GM19193 (cell line): ENCODE results near the gene PPP1R14B.
A peak's percentile ranks its signal among the peaks of the same experiment; 100 is the strongest.

Experiments used
- POLR2A ChIP-seq: IDR thresholded peaks from 4 replicates; pipeline ENCODE4 v1.6.1; 2011; ENCODE audit not compliant: insufficient read depth, insufficient read length; ENCODE audit errors: extremely low read depth

PPP1R14B gene

DNA sequence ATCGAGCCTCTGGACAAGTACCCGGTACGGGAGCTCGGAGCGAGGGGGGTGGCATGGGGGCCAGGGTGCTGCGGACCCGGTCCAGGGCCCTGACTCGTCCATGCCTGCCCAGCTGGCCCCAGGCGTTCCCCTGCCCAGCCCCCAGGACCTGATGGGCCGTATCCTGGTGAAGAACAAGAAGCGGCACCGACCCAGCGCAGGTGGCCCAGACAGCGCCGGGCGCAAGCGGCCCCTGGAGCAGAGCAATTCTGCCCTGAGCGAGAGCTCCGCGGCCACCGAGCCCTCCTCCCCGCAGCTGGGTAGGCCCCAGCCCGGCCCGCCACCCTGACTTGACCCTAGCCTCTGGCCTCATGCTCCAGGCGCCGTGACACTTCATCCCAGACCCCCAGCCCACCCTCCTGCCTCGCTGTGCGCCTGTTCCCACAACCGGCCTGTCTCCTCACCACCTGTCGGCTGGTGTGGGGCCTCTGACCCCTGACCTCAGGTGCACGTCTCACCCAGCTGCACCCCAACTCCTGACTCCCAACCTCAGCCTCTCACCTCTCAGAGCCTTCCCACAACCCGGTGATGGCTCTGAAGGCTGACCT is 12.3 kb upstream of the PPP1R14B start:
- no peak for TF ChIP-seq POLR2A

DNA sequence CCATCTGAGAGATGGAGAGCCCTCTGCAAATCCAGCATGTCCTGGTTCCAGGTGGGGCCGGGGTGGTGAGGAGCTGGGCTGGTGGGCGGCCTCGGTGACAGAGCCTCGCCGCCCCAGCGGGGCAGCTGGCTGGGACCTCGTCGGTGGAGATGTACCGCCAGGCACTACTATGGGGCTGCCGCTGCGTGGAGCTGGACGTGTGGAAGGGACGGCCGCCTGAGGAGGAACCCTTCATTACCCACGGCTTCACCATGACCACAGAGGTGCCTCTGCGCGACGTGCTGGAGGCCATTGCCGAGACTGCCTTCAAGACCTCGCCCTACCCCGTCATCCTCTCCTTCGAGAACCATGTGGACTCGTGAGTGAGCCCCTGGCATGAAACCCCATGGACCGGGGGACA is 11.6 kb upstream of the PPP1R14B start:
- no peak for TF ChIP-seq POLR2A

DNA sequence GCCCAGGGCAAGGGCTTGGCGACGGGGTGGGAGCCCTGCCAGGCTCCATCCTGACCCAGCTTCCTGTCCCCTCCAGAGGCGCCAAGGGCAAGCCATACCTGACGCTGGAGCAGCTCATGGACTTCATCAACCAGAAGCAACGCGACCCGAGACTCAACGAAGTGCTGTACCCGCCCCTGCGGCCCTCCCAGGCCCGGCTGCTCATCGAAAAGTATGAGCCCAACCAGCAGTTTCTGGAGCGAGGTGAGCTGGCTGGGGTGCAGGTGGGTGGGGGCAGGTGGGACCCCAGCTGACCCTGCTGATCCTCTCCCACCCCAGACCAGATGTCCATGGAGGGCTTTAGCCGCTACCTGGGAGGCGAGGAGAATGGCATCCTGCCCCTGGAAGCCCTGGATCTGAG is 9.6 kb upstream of the PPP1R14B start:
- TF ChIP-seq POLR2A, result no peak

DNA sequence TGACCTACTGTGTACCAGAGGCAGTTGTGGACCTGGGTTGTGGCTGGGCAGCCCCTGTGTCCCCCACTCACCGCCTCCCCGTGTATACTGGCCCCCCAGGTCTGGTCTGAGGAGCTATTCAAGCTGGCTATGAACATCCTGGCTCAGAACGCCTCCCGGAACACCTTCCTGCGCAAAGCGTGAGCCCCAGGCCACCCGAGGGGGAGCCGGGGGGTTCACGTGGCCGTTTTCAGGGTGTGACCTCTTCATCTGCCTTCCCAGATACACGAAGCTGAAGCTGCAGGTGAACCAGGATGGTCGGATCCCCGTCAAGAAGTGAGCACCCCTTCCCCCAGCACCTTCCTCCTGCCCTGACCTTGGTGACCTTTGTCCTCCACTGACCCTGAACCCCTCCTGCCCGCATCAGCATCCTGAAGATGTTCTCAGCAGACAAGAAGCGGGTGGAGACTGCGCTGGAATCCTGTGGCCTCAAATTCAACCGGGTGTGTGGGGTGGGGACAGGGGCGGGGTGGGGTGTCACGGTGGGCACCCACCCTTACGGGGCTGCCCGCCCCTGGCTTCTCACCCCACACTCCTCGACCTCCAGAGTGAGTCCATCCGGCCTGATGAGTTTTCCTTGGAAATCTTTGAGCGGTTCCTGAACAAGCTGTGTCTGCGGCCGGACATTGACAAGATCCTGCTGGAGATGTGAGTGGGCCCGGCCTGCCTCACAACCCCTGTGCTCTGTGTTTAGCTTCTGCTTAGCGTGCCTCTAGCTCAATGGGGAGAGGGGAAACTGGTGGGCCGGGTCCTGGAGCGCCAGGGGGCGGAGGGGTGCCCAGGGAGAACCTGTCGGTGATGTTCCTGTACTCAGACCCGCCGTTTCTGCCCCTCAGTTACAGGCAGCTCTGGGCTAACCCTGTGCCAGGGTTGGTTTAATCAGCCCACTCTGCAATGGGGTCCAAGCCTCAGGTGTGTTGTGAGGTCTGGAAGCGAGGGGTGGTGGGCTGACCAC is 8.7 kb upstream of the PPP1R14B start:
- TF ChIP-seq POLR2A, result no peak

DNA sequence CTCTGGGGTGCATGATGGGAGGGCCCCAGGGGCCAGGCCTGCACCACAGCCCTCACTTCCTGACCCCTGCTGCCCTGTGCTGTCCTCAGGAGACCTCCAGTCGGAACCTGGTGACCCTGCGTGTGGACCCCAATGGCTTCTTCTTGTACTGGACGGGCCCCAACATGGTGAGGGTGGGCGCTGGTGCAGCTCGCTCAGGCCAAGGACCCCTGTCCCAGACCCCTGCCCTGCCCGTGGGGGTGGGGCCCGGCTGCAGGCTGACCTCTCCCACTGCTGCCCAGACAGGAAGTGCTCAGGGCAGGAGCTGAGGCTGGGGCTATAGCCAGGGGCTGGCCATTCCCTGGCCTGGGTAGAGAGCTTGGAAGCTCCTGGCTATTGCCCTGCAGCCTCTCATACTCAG is 7.6 kb upstream of the PPP1R14B start:
- no peak for TF ChIP-seq POLR2A

DNA sequence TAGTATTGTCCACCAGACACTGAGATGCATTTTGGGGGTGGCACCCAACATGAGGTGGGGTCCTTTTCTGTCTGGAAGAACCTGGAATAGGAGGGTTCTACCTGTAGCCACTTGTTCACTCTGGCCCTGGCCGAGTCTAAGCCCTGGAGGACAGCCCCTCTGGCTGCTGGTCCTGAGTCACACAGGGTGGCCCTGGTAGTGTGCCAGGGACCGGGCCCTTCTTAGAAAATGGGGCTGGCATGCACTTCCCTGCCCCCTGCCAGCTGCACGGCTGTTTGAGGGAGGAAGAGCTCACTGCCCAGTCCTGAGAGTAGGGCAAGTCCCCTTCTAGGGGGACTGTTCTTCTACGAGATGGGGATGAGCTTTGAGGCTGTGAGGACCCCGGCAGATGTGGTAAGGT is 6.7 kb upstream of the PPP1R14B start:
- no peak for TF ChIP-seq POLR2A

DNA sequence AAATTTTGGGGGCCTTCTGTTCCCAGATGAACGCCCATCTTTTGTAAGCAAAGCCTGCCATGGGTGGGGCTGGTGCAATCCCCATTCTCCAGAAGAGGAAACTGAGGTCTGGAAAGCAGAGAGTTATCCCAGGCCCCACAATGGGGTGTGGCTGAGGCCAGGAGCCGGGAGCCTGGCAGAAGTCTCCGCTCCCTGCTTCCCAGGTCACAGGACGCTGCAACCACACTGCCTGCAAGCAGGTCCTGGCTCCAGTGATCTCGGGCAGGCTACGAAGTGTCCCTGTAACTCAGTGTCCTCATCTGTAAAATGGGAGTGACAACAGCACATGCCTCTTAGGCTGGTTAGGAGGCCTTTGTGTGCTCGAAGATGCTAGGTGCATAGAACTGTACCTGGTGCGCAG is 6.3 kb upstream of the PPP1R14B start:
- no peak for TF ChIP-seq POLR2A

DNA sequence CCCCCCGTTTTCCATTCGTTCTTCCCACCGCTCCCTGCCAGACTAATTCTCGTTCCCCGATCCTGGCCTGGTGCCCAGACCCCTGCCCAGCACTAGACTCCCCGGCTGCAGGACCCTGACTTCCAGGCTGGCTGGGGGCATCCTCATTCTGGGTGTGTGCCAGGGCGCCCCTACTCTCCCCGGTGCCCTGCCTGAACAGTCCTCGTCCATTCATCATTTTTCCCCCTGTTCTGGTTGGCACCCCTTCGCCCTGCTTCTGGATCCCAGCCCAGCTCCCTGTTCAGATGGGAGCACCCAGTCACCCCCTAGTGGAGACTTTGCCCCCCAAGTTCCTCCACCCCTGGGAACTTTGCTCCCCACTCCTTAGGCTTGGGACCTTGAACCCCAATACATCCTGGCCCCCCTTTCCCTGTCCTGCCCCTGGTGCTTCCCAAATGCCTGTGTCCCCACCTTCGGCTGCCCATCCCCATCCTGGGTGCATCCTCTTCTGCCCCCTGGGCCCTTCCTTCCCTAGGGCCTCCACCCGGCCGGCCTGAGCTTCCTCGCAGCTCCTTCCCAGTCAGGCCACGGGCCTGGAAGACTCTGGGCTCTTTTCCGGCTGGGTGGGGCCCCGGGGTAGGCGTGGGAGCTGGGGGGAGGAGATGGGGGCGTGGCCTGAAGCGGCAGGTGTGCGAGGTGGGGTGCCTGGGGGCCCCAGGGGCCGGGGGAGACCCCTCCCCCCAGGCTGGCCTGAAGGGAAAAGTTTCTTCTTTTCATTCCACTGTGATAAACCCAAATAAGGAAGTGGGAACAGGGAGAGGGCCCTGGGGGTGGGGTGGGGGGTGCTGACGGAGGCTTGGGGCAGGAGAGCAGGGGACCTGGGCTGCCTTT is 5.5 kb upstream of the PPP1R14B start:
- TF ChIP-seq POLR2A, result no peak

DNA sequence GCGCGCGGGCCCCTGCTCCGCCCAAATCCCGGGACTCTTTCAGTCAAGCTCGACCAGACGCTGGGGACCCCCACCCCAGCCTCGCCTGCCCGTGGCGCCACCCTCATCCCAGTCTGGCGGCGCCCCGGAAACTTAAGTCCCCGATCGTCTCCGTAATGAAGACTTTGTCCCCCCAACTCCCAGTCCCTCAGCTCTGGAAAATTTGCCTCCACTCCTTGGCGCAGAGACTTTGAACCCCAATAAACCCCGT is 4.9 kb upstream of the PPP1R14B start:
- TF ChIP-seq POLR2A, result no peak

DNA sequence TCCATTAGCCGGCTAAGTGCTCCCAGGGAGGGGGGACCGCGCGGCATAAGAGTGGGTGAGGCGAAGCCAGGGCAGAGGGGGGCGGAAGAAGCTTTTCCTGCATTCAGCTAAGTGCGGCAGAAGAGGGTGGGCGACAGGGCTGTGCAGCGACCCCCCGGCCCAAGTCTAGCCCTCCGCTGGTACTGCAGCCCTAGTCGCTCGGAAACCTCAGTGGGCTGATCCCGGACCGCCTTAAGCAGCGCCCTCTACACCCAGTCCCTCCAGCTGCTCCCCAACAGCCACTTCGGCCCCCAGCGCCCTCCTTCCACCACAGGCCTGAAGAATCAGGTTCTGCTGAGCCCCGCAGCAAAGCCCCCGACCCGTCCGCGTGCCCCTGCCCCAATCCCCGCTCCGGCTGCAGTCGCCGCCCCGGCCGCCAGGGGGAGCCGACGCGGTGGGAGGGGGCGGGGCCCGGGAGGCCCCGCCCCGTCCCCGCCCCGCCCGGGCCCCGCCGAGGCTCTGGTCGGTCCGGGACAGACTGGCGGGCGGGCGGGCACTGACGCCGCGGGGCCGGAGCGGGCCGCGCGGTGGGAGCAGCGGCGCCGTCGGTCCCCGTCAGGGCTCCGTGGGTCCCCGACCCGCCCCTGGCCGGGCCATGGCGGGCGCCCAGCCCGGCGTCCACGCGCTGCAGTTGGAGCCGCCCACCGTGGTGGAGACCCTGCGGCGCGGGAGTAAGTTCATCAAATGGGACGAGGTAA is 4.4 kb upstream of the PPP1R14B start, which contains the start of gene PLCB3:
Gene PLCB3 (plus strand): TSS at position 515 of the 737 bp plus-strand sequence. CDS start 120 bp downstream, at position 635.
- TF ChIP-seq POLR2A, result peak; percentile 48

DNA sequence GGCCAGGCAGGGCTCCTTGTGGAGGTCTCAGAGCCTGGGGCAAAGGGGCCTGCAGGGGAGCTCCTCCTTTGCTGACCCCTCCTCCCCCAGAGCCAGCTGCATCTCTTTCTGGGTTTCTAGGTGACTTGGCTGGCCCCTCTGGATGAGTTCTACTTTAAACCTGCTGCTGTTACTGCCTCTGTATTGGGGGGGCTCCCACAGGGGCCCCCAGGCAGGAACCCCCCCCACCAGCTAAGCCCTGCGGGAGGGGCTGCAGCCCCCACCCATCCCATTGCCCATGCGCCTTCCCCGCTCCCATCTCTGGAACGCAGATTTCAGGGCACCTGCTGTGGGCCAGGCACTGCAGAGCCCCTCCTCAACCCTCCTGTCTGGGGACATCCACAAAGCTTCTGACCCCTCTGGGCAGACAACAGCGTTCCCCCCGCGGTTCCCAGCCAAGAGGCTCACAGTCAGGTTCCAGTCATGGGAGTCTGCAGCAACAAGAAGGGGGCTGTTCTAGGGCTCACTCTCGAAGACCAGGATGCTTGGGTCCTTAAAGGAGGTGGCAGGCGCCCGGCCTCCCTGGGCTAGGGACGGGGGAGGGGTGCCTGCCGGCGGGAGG is 3.8 kb upstream of the PPP1R14B start:
- no peak for TF ChIP-seq POLR2A

DNA sequence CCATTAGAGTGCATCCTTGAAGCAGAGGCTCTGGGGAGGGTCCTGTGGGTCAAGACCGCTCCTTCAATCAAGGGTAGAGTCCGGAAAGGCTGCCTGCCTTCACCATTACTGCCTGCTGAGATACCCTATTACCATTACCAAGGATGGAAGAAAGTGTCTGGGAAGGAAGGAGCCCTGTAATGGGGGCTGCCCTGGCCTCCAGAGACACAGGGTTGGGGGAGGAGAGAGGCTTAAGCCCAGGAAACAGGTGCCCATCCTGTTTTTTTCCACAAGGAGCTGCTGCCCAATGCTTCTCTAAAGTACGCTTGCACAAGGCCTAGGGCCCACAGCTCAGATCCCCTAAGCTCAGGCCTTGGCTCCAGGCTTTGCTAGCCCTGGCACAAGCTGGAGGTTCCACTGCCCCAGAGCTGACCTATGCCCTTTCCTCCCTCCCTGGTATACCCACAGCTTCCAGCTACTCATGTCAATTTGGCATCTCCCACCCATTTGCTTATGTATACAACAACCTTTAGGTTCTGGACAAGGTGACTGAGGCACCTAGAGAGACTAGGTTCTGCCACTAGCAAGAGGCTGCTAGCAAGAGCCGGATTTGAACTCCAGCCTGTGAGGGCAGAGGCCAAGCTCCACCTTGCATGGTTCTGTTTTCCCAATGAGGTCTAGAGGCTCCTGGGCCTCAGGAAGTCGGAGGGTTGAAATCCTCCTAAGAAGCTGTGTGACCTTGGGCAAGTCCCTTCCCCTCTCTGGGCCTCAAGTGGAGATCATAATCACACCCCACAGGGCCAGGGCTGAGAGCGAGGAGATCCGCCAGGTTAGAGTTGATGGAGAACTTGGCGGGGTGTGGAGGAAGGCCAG is 3.0 kb upstream of the PPP1R14B start:
- TF ChIP-seq POLR2A, result no peak

DNA sequence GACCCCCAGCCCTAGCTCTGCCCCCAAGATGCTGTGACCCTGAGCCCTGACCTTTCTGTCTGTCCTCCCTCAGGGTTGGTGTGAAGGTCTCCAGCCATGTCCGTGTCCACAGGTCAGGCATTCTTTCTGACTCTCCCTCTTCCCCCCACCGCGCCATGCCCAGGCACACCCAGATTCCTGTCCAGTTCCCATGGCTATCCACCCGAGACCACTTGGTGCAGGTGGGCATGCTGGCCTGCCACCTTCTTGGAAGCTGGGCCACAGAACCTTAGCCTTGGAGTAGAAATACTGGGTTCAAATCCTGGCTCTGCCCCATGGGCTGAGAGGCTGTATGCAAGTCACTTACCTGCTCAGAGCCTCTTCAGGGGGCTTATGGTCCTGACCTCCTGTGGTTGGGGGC is 2.3 kb upstream of the PPP1R14B start:
- no peak for TF ChIP-seq POLR2A
